HG03520 (cell line): Measurements from ENCODE around the gene SERPINB1.

Experiments
- ATAC-seq: cut with Tn5 transposase; IDR thresholded peaks from one replicate; pipeline ENCODE4 v1.9.1; 2021; ENCODE audit warnings: mild to moderate bottlenecking, moderate library complexity; ENCODE audit not compliant: unreplicated experiment

SERPINB1 gene

DNA sequence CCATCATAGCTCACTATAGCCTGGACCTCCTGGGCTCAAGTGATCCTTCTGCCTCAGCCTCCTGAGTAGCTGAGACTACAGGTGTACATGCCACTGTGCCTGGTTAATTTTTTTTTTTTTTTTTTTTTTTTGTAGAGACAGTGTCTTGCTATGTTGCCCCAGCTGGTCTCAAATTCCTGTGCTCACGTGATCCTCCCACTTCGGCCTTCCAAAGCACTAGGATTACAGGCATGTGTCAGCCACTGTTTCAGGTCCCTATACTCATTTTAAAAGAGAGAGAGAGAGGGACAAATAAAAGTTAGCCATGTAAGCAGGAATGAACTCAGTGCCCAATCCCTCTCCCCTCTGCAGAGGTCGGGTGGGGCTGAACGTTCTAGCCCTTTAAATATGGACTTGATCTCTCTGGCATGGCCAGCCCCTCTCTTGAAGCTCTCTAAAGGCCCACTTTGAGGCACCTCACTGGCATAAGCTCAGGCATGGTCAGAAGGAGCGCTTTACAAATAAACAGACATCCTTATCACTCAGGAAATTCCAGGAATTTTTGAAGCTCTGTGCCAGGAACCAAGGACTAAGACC, 9.0 kb upstream of the SERPINB1 start:
- no peak for ATAC-seq

DNA sequence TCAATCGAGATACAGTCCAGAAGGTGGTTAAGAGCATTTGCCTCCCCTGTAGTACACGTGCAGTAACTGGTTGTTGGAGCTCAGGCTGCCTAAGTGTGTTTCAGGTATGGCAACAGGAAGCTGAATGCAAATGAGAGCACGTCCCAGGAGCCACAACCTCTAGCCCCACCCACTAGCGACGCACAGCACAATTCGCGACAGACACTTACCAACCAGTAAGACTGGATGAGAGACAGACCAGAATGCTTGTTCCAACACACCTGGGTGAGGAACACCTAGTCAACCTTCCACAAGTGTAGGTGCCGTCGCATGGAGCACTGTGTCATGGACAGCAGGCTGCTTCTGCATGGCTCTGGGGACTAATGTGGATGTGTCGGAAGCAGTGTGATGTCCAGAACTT, 7.2 kb upstream of the SERPINB1 start:
- no peak for ATAC-seq

DNA sequence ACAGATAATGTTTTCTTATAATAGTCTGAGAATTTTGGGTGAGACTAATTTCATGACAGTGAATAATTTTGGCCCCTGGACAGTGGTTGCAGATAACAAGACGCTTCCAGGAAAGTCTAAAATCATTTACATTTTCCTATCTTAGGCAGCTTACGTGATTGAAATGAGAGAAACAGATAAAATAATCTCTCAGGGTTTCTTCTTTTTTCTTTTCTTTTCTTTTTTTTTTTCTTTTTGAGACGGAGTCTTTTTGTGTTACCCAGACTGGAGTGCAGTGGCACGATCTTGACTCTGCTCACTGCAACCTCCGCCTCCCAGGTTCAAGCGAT, 4.2 kb upstream of the SERPINB1 start:
- no peak for ATAC-seq

DNA sequence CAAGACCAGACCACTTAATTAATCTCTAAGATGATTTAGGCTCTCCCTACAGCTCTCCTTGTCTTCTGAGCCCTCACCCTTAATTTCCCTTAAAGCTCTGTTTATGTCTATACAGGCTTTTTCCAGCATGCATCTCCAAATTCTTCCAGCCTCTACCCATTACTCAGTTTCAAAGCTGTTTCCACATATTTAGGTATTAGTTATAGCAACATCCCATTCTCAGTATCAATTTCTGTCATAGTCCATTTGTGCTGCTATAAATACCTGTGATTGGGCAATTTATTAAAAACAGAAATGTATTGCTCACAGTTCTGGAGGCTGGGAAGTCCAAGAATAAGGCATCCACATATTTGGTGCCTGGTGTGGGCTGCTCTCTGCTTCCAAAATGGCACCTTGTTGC, 2.3 kb upstream of the SERPINB1 start:
- ATAC-seq: no peak

DNA sequence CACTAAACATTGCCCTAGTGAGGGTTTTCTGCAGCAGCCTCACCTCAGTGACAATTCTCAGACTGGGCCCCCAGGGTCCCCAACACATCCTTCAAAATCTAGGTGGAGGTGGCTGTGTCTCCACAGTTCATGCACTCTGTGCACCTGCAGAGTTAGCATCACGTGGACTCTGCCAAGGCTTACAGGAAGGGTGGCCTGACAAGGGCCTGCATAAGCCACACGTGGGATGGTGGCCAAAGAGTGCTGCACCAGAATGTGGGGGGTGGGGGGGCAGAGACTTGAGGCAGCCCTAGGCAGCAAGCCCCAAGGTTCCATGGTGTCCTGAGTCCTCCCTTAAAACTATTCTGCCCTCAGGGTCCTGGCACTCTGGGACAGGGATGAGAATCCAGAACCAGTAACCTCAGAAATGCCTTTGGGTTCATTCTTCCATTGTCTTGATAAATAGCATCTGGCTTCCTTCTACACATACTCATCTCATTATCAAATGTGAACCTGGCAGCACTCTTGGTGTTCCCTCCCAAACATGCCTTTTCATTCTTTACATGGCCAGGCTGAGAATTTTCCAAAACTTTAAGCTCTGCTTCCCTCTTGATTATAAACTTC, 1.6 kb upstream of the SERPINB1 start:
- ATAC-seq: no peak

DNA sequence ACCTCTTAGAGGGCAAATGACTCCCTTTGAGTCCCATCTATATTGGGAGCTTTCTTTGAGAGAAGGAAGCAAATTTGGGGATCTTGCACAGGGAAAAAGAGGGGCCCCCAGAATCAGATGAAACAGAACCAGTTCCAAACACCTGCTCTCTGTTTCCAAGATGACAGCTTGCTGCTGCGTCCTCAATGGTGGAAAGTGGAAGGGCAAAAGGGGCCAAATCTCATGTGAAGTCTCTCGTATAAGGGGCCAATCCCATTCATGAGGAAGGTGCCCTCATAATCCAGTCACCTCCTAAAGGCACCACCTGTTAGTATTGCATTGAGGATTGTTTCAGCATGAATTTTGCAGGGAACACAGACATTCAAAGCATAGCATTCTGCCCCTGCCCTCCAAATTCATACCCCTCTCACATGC, 483 bp upstream of the SERPINB1 start:
- no peak for ATAC-seq

DNA sequence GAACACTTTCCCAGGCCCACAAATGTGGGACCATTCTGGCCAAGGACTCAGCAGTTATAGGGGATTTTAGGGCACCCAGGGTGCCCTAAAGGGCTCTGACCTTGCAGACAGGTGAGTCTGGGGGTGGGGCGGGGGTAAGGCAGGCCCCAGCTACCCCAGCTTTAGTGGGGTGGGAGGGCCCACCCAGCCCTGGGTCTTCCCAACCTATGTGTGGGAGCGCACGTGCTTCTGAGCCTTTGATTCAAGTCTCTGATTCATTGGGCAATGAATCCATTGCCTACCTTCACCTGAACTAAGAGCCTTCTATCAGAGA, 958 bp downstream of the SERPINB1 start:
- no peak for ATAC-seq

DNA sequence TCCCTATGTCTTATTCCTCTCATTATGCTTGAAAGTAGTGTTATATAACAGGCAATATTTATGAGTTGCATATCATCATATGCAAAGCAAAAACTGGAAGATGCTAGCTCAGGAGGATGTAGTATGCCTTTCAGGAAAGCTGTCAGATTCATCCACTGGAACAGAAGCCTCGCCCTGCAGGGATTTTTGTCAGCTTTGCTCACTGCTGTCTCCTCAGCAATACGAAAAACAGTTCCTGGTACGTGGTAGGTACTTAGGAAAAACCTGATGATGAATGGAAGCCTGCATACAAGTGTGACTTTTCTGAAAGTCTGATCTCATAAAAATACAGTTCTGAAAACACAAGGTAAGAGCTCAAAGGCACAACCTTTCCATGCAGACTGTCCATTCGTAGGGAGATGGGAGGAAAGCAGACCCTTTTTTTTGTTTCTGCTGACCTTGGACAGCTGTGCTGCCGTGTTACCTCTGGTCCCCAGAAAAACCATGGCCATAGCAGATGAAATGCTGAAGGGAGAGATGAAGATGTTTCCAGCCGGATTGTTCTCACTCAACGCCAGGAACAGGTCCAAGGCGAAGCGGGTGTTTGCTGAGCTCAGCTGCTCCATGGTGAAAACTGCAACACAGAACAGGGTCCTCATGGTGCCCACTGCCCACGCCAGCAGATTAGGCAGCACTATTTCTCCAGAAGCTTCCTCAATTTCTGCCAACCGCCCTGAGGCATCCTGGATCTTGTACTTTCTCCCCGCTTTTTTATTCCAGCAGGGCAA, 1.5 kb downstream of the SERPINB1 start:
- ATAC-seq: no peak

DNA sequence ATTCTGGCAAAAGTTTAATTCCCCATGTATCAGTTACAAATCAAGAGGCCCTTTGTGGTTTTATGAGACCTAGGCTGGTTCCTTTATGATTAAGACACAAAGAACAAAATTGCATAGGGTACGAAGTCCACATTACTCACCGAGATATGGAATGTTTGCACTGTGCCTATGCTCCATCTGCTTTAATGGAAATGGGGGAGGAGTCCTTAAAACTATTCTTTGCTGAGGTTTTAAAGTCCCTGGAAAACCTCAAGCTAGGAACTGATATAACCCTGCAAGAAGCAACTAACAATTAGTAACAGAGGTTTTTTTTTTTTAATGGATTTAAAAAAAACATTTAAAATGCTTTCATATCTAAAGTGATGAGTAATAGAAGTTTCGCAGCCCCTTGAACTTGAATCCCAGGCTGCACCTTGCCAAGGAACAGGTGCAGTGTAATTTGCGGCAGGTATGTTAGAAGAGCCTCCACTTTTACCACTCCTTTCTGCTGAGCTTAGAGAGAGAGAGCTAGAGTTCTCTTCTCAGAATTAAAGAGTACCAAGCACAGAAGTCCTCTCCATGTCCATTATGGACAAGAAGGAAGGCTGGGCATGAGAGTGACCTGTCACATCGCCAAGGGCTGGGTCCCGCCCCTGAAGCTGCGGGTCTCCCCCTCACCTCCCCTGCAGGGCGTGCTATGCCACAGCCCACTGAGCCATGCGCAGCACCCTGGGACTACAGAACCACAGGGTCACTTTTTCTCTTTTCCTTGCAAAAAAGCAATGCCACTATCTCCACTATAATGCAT, 2.3 kb downstream of the SERPINB1 start:
- ATAC-seq: no peak

DNA sequence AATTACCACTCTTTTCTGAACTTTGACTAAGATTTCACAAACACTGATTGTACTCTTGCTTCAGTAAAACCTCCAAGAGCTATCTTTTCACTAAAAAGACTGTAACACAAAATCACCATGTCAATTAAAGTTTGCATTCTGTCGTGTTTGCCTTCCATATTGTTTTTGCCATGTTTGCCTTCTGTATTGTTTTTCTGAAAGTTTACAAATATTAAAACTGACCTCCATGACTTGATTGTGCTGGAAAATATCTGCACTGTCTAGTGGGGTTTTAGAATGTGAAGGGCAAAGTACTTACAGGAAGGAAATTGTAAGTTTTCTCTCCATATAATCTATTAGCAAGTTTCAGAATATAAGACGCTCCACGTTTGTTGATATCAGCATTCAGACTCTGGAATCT, 3.4 kb downstream of the SERPINB1 start:
- no peak for ATAC-seq

DNA sequence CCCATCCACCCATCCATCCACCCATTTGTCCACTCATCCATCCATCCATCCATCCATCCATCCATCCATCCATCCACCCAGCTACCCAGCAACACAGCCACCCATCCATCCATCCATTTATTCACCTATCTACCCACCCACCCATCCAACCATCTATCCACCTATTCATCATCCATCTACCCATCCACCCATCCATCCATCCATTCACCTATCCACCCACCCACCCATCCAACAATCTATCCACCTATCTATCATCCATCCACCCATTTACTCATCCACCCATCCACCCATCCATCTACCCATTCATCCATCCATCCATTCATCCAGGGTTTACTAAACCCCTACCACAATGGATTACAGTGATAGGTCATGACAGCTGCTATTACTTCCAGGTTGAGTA, 7.4 kb downstream of the SERPINB1 start:
- ATAC-seq: no peak

DNA sequence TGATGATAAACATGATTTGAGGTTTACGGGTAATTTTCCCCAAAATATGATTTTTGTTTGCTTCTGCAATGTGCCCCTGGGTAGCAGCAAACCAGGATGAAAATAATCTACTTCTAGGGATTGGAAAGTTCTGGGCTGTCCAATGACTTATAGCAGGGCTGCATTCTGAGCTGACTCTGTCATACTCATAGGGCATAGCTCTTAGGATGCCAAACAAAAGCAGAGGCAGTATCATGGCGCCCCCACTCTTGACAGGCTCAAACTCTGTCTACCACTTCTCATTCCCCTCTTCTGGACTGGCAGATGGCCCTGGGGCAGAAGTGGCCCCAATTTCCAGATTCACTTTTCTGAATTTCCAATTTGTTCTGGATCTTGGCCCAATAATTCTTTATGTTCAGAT, 10.3 kb downstream of the SERPINB1 start:
- no peak for ATAC-seq

DNA sequence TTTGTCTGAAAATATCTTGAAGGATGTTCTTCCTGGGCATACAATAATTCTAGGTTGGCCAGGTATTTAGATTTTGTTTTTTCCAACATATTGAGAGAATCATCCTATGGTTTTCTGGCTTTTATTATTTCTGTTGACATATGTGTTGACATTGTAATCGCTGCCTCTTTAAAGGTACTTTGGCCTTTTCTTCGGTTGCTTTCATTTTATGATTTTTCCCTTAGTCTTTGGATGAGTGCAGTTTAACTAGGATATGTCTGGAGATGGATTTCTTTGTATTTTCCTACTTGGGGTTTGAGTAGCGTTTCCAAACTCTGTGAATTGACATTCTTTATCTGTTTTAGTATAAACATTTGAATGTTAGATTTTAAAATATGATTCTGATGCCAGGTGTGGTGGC, 11.5 kb downstream of the SERPINB1 start:
- ATAC-seq: no peak

DNA sequence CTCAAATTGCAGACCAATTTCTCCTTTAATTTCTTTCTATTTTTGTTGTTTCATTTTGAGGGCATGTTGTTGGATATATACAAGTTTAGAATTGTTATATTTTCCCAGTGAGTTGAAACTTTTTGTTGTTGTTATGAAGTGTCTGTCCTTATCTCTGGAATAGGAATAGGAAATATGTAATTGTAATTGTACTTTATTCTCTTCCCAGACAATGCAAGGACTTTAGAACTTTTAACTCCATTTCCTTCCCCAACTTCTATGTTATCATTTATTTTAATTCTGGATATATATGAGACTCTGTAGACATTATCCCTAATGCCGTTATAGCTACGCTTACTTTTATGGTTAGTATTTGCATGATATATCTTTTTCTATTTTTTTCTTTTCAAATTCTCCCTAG, 12.4 kb downstream of the SERPINB1 start:
- ATAC-seq: no peak

DNA sequence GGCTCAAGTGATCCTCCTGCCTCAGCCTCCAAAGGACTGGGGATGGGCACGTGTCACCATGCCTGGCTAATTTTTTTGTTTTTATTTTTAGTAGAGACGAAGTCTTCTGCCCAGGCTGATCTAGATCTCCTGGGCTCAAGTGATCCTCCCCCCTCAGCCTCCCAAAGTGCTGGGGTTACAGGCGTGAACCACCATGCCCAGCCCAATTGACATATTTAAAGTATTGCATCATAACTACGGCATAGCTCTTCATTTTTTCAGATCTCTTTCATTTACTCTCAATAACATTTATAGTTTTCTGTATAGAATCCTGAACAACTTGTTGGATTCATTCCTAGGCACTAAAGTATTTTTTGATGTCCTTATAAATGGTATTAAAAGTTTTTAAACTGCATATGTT, 13.0 kb downstream of the SERPINB1 start:
- no peak for ATAC-seq

DNA sequence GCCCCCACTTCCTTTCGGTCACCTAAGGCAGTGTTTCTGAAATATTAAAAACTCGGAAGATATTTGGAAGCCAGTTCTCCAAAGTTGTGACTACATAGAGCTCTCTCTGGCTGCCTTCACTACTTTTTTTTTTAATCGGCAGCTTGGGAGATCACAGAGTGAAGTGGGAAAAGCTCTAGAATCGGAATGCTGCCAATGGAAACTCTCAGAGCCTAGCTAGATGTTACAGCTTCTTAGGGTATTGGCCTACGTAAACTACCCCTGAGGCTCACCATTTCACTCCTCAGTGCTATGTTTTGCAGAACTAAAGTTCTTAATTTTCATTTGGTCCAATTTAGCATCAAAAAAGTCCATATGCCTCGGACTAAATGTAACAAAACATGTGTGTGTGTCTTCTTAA, 14.5 kb downstream of the SERPINB1 start:
- ATAC-seq: no peak

DNA sequence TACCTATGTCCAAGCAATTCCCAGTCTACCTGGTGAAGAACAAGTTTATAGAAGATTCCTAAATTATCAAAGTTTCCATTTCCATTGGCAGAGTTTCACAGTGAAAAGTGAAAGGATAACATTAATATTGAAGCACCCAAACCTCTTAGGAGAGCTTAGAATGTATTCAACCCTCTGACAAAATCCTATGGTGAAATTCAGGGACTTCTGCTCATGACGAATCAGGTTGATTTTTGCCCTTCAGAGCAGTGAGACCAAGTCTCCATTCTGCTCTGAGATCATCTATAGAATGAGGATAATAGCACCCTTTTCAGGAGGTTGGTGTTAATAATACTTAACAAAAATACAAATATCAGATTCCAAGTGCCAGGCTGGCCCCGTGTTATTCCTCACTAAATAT, 15.5 kb downstream of the SERPINB1 start:
- no peak for ATAC-seq

DNA sequence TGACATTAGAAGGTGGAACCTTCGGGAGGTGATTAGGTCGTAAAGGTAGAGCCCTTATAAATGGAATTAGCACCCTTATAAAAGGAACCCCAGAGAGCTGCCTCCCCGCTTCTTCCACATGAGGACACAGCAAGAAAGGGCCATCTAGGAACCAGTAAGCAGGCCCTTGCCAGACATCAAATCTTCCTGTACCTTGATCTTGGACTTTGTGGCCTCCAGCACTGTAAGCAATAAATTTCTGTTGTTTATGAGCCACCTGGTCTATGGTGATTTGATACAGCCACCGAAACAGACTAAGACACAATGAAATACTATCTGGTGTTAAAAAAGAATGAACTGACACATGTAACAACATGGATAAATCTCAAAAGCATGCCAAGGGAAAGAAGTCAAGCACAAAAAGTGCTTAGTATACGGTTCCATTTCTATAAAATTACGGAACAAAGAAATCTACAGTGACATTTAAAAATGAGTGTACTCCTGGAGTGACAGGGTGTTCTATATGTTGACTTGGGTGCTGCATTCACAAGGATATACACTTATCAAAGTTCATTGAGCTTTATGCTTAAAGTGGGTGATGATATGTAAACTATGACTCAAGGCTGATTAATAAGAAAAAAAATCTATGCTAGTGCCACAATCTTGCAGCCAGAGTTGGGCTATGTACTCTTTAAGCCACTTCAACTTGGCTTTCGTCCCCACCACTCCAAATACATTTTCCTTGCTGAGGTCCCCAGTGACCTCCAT, 18.4 kb downstream of the SERPINB1 start:
- ATAC-seq: no peak

DNA sequence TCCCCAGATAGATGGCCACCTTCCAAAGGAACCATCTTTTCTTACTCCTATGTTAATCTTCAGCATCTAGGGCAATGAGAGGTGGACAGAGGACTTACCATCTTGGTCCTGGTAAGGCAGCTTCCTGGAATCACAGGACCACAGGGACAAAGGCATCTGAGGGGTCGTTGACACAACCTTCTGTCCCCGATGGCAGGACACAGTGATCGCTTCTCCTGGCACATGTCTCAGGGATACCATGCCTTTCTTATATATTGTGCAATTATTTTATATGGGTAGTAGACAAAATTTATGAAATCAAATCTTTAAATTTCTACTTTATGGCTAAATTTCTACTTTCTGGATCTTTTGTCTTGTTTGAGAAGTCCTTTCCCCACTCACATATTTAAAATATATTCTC, 20.1 kb downstream of the SERPINB1 start:
- ATAC-seq: no peak

DNA sequence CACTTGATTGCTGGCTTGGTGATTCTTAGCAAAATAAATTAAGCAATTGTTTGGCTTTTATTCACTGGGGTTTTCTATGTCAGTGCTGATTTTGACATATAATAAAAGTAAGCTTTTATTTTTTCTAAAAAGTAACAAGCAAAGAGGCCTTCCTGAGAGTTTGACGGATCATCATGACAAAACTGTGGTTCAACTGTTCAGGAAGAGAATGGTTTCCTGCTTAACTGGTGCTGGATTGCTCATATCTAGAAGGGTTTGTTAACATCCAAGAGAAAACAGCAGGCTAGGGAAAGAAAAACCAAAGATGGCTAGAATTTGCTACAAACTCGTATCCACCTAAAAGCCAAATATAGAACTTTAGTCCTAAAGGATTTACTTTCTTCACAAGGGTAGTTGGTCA, 21.2 kb downstream of the SERPINB1 start:
- no peak for ATAC-seq

DNA sequence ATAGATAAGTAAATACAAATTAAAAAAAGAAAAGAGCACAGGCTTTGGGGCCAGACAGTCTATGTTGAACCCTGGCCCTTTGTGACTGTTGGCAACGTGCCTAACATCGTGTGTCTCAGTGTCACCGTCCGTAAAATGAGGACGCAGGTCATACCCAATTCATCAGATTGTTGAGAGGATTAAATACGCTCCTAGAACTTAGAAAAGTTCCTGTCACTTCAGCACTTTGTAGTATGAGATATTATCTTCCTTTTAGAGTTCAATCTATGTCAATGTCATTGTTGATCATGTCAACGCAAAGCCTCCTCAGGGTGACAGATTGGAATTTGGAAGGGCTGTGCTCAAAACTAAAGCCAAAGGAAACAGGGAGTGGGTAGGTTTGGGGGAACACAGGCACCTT, 21.7 kb downstream of the SERPINB1 start:
- no peak for ATAC-seq
